Right atrium auricular region (tissue), 2 donors: ENCODE measurements around the gene AFF4. TPM values are rescaled to one million over a fixed set of nuclear protein-coding genes. Genes with fewer than 3 reads are reported as not detected.
A peak's percentile ranks its signal among the peaks of the same experiment; 100 is the strongest.
"Not testable (repeated sequence)": the region's sequence is repeated elsewhere in the genome, so short reads cannot be mapped to it uniquely, and the experiment has no call there.

Experiments
- DNase-seq: peaks from one replicate; pipeline ENCODE4 v3.0.0-alpha.2; 2019; ENCODE audit warnings: low spot score
- H3K27ac ChIP-seq, 2 donors: fragments of 200-600 bp; sonication (generic); 1 replicate in 1 of 2; 2 replicates in 1 of 2; pipeline ENCODE4 v1.5.1; 2016 to 2019
- H3K27me3 ChIP-seq, 2 donors: fragments of 200-600 bp; sonication (generic); one replicate each; pipeline versions ENCODE4 v1.5.1 to v1.6.0; 2017 to 2019
- H3K36me3 ChIP-seq: fragments of 200-600 bp; sonication (generic); one replicate; pipeline ENCODE4 v1.5.1; 2016
- H3K4me1 ChIP-seq, 2 donors: fragments of 200-600 bp; sonication (generic); one replicate each; pipeline versions ENCODE4 v1.5.1 to v1.6.0; 2017 to 2019
- H3K4me3 ChIP-seq, 2 donors: fragments of 200-600 bp; sonication (generic); 1 replicate in 1 of 2; 2 replicates in 1 of 2; pipeline ENCODE4 v1.5.1; 2017 to 2019; ENCODE audit warnings: mild to moderate bottlenecking in 1 of 2, moderate library complexity in 1 of 2
- H3K9me3 ChIP-seq, 2 donors: fragments of 200-600 bp; sonication (generic); one replicate each; pipeline ENCODE4 v1.5.1; 2019
- total RNA-seq, 2 donors: library from RNA; depleted of rRNA; stranded (reverse); fragments of >200 nt; gene quantifications; one replicate each; pipeline ENCODE4 v1.1.0, GENCODE V29; 2016
- TF ChIP-seq, protein P1 (sequence below), 2 donors: fragments of 200-600 bp; sonication (generic); IDR thresholded peaks; one replicate each; pipeline ENCODE4 v1.5.1; 2019; ENCODE audit warnings: antibody characterized with exemption in 2 of 2

Gene AFF4
- total RNA-seq, 2 donors from 2014 or later = 36.8 to 47.3 TPM

GRCh38 chr5:132971483-132972435 is 8.3 kb upstream of the AFF4 start:
- Histone ChIP-seq H3K27me3 (no peaks in the 10 kb centered on the region), H3K36me3 (no peaks in the 10 kb centered on the region), H3K27ac (no peak overlapping the region), H3K4me1 (no peaks in the 10 kb centered on the region), H3K9me3 (no peaks in the 10 kb centered on the region), H3K4me3 (no peak overlapping the region)
- no peak for DNase-seq
- TF ChIP-seq, protein P1, sequence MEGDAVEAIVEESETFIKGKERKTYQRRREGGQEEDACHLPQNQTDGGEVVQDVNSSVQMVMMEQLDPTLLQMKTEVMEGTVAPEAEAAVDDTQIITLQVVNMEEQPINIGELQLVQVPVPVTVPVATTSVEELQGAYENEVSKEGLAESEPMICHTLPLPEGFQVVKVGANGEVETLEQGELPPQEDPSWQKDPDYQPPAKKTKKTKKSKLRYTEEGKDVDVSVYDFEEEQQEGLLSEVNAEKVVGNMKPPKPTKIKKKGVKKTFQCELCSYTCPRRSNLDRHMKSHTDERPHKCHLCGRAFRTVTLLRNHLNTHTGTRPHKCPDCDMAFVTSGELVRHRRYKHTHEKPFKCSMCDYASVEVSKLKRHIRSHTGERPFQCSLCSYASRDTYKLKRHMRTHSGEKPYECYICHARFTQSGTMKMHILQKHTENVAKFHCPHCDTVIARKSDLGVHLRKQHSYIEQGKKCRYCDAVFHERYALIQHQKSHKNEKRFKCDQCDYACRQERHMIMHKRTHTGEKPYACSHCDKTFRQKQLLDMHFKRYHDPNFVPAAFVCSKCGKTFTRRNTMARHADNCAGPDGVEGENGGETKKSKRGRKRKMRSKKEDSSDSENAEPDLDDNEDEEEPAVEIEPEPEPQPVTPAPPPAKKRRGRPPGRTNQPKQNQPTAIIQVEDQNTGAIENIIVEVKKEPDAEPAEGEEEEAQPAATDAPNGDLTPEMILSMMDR (IDR thresholded peaks at IDR 0.05) = no peak

DNA sequence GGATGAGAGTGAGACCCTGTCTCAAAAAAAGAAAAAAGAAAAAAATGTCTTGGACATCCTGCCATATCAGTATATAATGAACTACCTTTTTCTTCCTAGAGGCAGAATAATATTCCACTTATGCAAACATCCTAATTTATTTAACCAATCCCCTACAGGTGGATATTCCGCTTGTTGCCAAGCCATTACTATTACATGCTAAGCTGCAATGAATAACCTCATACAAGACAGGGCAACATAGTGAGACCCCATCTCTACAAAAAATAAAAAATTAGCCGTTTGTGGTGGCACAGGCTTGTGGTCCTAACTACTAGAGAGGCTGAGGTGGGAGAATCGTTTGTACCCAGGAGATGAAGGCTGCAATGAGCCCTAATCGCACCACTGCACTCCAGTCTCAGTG is 1.7 kb upstream of the AFF4 start:
- H3K27me3 ChIP-seq = no peaks in the 10 kb centered on the region
- no peak overlapping the region for H3K4me3 ChIP-seq
- H3K9me3 ChIP-seq = no peaks in the 10 kb centered on the region
- TF ChIP-seq, protein P1 (IDR thresholded peaks at IDR 0.05) = no peak
- no peak overlapping the region for H3K27ac ChIP-seq
- no peaks in the 10 kb centered on the region for H3K36me3 ChIP-seq
- H3K4me1 ChIP-seq = peaks cover 0 to 21% of the 10 kb centered on the region in 2 donors
- DNase-seq = no peak

DNA sequence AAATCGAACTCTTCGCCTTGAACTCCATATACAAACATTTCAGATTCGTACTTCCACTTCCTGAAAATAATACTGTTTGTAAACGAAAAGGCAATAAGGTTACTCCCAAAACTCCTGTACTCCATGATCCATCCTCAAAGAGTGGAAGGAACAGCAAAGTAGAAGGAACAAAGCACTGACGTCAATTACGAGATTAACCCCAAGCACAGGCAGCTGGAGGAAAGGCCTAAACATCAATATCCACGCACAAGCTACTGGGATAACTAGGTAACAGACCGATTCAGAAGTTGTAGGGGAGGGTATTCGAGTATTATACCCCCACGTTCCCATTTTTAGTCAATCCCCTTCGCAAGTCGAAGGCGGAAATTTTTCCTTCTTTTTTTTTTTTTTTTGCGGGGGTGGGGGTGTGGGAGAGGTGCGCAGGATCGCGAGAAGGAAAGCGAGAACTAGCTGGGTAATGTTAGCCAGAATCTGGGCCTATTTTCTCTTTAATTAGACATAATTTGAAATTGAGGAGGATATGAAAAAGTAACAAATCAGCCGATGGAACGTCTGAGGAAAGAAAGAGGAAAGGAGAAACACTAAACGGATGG is 909 bp downstream of the AFF4 start:
- H3K27ac ChIP-seq = peak overlapping the region; percentile 100
- DNase-seq = no peak
- no peaks in the 10 kb centered on the region for H3K27me3 ChIP-seq
- TF ChIP-seq, protein P1 (IDR thresholded peaks at IDR 0.05) = no peak
- H3K4me1 ChIP-seq = peaks cover 0 to 21% of the 10 kb centered on the region in 2 donors
- no peaks in the 10 kb centered on the region for H3K9me3 ChIP-seq
- peak overlapping the region; percentile 88 to 93 for H3K4me3 ChIP-seq
- H3K36me3 ChIP-seq = no peaks in the 10 kb centered on the region

GRCh38 chr5:132961887-132962286 is 1.5 kb downstream of the AFF4 start:
- Histone ChIP-seq H3K27me3 (no peaks in the 10 kb centered on the region), H3K36me3 (no peaks in the 10 kb centered on the region), H3K9me3 (no peaks in the 10 kb centered on the region), H3K4me3 (peak overlapping the region; percentile 88 to 93), H3K4me1 (peaks cover 0 to 21% of the 10 kb centered on the region in 2 donors), H3K27ac (peak overlapping the region; percentile 100)
- TF ChIP-seq, protein P1 (IDR thresholded peaks at IDR 0.05) = no peak
- DNase-seq = no peak

- not testable (repeated sequence) for H3K27me3 ChIP-seq, H3K36me3 ChIP-seq, DNase-seq, H3K9me3 ChIP-seq
- peaks cover 0 to 21% of the 10 kb centered on the region in 2 donors for H3K4me1 ChIP-seq
- peak overlapping the region; percentile 100 for H3K27ac ChIP-seq
- H3K4me3 ChIP-seq = peak overlapping the region; percentile 88 to 93
Measured at GRCh38 chr5:132961123-132961815, 2.2 kb downstream of the AFF4 start.

DNA sequence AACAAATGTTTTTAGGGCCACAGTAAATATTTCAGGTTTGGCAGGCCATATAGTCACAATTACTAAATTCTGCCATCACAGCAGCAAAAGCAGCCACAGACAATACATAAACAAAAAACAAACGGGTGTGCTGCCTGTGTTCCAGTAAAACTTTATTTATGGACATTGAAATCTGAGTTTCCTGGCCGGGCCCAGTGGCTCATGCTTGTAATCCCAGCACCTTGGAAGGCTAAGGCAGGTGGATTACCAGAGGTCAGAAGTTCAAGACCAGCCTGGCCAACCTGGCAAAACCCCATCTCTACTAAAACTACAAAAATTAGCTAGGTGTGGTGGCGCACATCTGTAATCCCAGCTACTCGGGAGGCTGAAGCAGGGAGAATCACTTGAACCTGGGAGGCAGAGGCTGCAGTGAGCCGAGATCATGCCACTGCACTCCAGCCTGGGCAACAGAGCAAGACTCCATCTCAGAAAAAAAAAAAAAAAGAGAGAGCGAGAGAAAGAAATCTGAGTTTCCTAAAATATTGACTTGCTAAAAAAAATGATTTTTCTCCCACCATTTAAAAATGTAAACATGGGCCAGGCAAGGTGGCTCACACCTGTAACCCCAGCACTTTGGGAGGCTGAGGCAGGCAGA is 7.2 kb downstream of the AFF4 start:
- not testable (repeated sequence) for DNase-seq, H3K27me3 ChIP-seq, H3K27ac ChIP-seq, H3K4me3 ChIP-seq, H3K36me3 ChIP-seq, H3K9me3 ChIP-seq
- peaks cover 0 to 32% of the 10 kb centered on the region in 2 donors for H3K4me1 ChIP-seq
